ENCODE measurements around the gene SEC14L1.

DNA sequence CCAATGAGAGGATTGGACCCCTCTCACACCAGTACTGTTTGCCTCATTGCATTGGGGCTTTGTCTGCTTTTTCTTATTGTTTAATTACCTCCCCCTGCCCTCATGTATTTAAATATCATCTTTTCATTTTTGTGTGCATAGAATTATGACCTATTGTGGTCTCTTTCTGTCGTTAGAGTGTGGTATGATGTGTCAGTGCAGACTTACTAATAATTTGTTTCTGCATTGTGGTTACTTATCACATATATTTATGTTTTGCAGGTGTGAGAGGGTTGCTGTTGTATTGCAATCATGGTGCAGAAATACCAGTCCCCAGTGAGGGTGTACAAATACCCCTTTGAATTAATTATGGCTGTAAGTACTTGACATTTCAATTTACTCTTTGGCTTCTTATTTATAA is 2.5 kb downstream of the SEC14L1 start:
- TF ChIP-seq POLR2AphosphoS5 (IDR thresholded peaks at IDR 0.05; ENCODE audit: low read depth, low read length) (no peak), POLR2A (IDR thresholded peaks at IDR 0.05; ENCODE audit: low read depth, low read length) (no peak), POU2F2 (IDR thresholded peaks at IDR 0.05; ENCODE audit: low read depth, low read length) (no peak), TAF1 (IDR thresholded peaks at IDR 0.05; ENCODE audit: low read depth, low read length) (no peak)
